ENCODE measurements around the gene RAB29. TPM values are rescaled to one million over a fixed set of nuclear protein-coding genes. Genes with fewer than 3 reads are reported as not detected.

The RAB29 gene
- total RNA-seq, 1 experiment from 2014 or later: 15.1 TPM

DNA sequence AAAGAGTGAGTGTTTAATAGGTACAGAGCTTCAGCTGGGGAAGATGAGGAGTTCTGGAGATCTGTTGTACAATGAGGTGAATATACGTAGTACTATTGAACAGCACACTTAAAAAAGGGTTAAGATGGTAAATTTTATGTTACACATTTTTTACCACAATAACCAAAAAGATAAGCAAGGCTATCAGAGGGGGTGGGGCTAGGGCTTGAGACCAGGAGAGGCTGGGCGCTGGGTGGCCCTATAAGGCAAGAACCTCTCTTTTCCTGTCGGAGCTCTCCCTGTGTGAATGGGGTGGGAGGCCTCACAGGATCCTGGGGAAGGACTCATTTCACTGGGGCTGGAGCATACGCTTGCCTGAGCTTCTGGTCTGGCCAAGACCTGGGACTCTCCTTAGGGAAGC is 28.7 kb upstream of the RAB29 start:
- ChIA-PET POLR2A (no interaction called here), CTCF (no interaction called here)
- H3K27me3 ChIP-seq (ENCODE audit: control insufficient read depth, insufficient read depth, low read length): no peaks in the 10 kb centered on the region
- H3K4me1 ChIP-seq (ENCODE audit: control insufficient read depth, insufficient read depth, low read length): no peaks in the 10 kb centered on the region; the same call in 1 of the 2 replicates
- intact Hi-C loops (cut with micrococcal nuclease; ENCODE audit: unreplicated experiment) (no loop called here), in situ Hi-C loops (cut with HindIII; ENCODE audit: low pct_unique_long_range_greater_than_20kb, low sequenced_read_pairs) (no loop called here)
- H3K9me3 ChIP-seq (ENCODE audit: control insufficient read depth, insufficient read depth, low read depth, low read length): no peaks in the 10 kb centered on the region
- H3K27ac ChIP-seq (ENCODE audit: low read length): no peak overlapping the region
- BruUV-seq (replicated peaks): no TSS peak
- H3K4me3 ChIP-seq (ENCODE audit: low read depth in 2 of 2, low read length in 2 of 2): no peak overlapping the region
- ATAC-seq (no peak), DNase-seq (ENCODE audit: low read depth, low spot score) (no peak)
- TF ChIP-seq SIN3A (IDR thresholded peaks at IDR 0.05; ENCODE audit: borderline replicate concordance, insufficient read depth, low read depth, low read length) (no peak), POLR2AphosphoS5 (IDR thresholded peaks at IDR 0.05; ENCODE audit: low read depth, low read length) (no peak), TCF7L2 (IDR thresholded peaks at IDR 0.05; ENCODE audit: low read depth, low read length) (no peak)
- TF ChIP-seq, protein P1, sequence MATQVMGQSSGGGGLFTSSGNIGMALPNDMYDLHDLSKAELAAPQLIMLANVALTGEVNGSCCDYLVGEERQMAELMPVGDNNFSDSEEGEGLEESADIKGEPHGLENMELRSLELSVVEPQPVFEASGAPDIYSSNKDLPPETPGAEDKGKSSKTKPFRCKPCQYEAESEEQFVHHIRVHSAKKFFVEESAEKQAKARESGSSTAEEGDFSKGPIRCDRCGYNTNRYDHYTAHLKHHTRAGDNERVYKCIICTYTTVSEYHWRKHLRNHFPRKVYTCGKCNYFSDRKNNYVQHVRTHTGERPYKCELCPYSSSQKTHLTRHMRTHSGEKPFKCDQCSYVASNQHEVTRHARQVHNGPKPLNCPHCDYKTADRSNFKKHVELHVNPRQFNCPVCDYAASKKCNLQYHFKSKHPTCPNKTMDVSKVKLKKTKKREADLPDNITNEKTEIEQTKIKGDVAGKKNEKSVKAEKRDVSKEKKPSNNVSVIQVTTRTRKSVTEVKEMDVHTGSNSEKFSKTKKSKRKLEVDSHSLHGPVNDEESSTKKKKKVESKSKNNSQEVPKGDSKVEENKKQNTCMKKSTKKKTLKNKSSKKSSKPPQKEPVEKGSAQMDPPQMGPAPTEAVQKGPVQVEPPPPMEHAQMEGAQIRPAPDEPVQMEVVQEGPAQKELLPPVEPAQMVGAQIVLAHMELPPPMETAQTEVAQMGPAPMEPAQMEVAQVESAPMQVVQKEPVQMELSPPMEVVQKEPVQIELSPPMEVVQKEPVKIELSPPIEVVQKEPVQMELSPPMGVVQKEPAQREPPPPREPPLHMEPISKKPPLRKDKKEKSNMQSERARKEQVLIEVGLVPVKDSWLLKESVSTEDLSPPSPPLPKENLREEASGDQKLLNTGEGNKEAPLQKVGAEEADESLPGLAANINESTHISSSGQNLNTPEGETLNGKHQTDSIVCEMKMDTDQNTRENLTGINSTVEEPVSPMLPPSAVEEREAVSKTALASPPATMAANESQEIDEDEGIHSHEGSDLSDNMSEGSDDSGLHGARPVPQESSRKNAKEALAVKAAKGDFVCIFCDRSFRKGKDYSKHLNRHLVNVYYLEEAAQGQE (IDR thresholded peaks at IDR 0.05; ENCODE audit: insufficient read depth in 1 of 2, low read depth in 2 of 2, low read length in 1 of 2): no peak
- TF ChIP-seq, protein P2, sequence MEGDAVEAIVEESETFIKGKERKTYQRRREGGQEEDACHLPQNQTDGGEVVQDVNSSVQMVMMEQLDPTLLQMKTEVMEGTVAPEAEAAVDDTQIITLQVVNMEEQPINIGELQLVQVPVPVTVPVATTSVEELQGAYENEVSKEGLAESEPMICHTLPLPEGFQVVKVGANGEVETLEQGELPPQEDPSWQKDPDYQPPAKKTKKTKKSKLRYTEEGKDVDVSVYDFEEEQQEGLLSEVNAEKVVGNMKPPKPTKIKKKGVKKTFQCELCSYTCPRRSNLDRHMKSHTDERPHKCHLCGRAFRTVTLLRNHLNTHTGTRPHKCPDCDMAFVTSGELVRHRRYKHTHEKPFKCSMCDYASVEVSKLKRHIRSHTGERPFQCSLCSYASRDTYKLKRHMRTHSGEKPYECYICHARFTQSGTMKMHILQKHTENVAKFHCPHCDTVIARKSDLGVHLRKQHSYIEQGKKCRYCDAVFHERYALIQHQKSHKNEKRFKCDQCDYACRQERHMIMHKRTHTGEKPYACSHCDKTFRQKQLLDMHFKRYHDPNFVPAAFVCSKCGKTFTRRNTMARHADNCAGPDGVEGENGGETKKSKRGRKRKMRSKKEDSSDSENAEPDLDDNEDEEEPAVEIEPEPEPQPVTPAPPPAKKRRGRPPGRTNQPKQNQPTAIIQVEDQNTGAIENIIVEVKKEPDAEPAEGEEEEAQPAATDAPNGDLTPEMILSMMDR (IDR thresholded peaks at IDR 0.05): no peak
- no peaks in the 10 kb centered on the region for H3K36me3 ChIP-seq (ENCODE audit: control insufficient read depth, insufficient read depth, low read length)

DNA sequence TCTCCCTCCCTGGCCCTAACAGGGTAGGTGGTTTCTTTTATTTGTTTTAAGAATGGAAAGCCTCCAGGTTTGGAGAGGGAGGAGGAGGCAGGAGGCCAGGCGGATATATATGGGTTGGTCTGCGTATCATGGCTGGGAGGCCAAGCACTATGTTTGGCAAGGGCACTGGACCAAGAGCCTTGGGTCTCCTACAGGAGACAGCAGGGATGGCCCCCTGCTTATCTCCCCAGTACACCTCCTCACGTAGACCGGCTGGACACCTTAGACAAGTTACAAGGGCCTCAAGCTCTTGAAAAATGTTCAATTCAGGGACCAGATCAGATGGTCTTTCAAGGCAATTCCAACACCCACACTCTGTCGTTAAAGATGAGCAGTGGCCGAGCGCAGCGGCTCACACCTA is 26.8 kb upstream of the RAB29 start:
- in situ Hi-C loops (cut with HindIII; ENCODE audit: low pct_unique_long_range_greater_than_20kb, low sequenced_read_pairs) (no loop called here), intact Hi-C loops (cut with micrococcal nuclease; ENCODE audit: unreplicated experiment) (no loop called here)
- no peak overlapping the region for H3K4me3 ChIP-seq (ENCODE audit: low read depth in 2 of 2, low read length in 2 of 2)
- DNase-seq (ENCODE audit: low read depth, low spot score) (no peak), ATAC-seq (no peak)
- no TSS peak for BruUV-seq (replicated peaks)
- H3K9me3 ChIP-seq (ENCODE audit: control insufficient read depth, insufficient read depth, low read depth, low read length): no peaks in the 10 kb centered on the region
- CTCF ChIA-PET: no interaction called here
- TF ChIP-seq, protein P2 (IDR thresholded peaks at IDR 0.05): no peak
- TF ChIP-seq TCF7L2 (IDR thresholded peaks at IDR 0.05; ENCODE audit: low read depth, low read length) (no peak), POLR2AphosphoS5 (IDR thresholded peaks at IDR 0.05; ENCODE audit: low read depth, low read length) (no peak), SIN3A (IDR thresholded peaks at IDR 0.05; ENCODE audit: borderline replicate concordance, insufficient read depth, low read depth, low read length) (no peak)
- TF ChIP-seq, protein P1 (IDR thresholded peaks at IDR 0.05; ENCODE audit: insufficient read depth in 1 of 2, low read depth in 2 of 2, low read length in 1 of 2): no peak
- POLR2A ChIA-PET: no interaction called here
- H3K27me3 ChIP-seq (ENCODE audit: control insufficient read depth, insufficient read depth, low read length): no peaks in the 10 kb centered on the region
- H3K36me3 ChIP-seq (ENCODE audit: control insufficient read depth, insufficient read depth, low read length): no peaks in the 10 kb centered on the region
- H3K27ac ChIP-seq (ENCODE audit: low read length): no peak overlapping the region
- H3K4me1 ChIP-seq (ENCODE audit: control insufficient read depth, insufficient read depth, low read length): no peaks in the 10 kb centered on the region; the same call in 1 of the 2 replicates
